GM19468 (cell line): Measurements from ENCODE around the gene TRAPPC12.
A peak's percentile ranks its signal among the peaks of the same experiment; 100 is the strongest.
"Not testable (repeated sequence)": the region's sequence is repeated elsewhere in the genome, so short reads cannot be mapped to it uniquely, and the experiment has no call there.

Source experiments
- ATAC-seq: cut with Tn5 transposase; IDR thresholded peaks from one replicate; pipeline ENCODE4 v1.9.1; 2021; ENCODE audit warnings: mild to moderate bottlenecking, moderate library complexity, moderate number of reproducible peaks; ENCODE audit not compliant: unreplicated experiment; ENCODE audit errors: extremely low read depth

Gene TRAPPC12

GRCh38 chr2:3368261-3368722, 11.2 kb upstream of the TRAPPC12 start:
- no peak for ATAC-seq

- ATAC-seq: not testable (repeated sequence)
Measured at GRCh38 chr2:3369340-3370181, 9.9 kb upstream of the TRAPPC12 start.

GRCh38 chr2:3376821-3377220, 2.7 kb upstream of the TRAPPC12 start:
- no peak for ATAC-seq

GRCh38 chr2:3377279-3377611, 2.2 kb upstream of the TRAPPC12 start:
- peak; percentile 4 for ATAC-seq

GRCh38 chr2:3377612-3378432, 1.7 kb upstream of the TRAPPC12 start, which contains the start of gene EIPR1:
Gene EIPR1 (minus strand): TSS chr2:3377818. CDS start chr2:3377689, 129 bp downstream.
- peak; percentile 88 for ATAC-seq

- no peak for ATAC-seq
Measured at GRCh38 chr2:3379339-3379646, 201 bp upstream of the TRAPPC12 start.

GRCh38 chr2:3386448-3386958, 7.0 kb downstream of the TRAPPC12 start:
- ATAC-seq: no peak

GRCh38 chr2:3387011-3387410, 7.5 kb downstream of the TRAPPC12 start:
- no peak for ATAC-seq

GRCh38 chr2:3387644-3388411, 8.3 kb downstream of the TRAPPC12 start:
- no peak for ATAC-seq

GRCh38 chr2:3388412-3388738, 8.9 kb downstream of the TRAPPC12 start:
- ATAC-seq: no peak

GRCh38 chr2:3389193-3389592, 9.7 kb downstream of the TRAPPC12 start:
- no peak for ATAC-seq

GRCh38 chr2:3390041-3390440, 10.5 kb downstream of the TRAPPC12 start:
- no peak for ATAC-seq

GRCh38 chr2:3392216-3392615, 12.7 kb downstream of the TRAPPC12 start:
- no peak for ATAC-seq

- ATAC-seq: no peak
Measured at GRCh38 chr2:3396920-3397559, 17.5 kb downstream of the TRAPPC12 start.

GRCh38 chr2:3398857-3399256, 19.4 kb downstream of the TRAPPC12 start:
- no peak for ATAC-seq

- no peak for ATAC-seq
Measured at GRCh38 chr2:3399381-3399780, 19.9 kb downstream of the TRAPPC12 start.

- no peak for ATAC-seq
Measured at GRCh38 chr2:3399829-3400228, 20.3 kb downstream of the TRAPPC12 start.

- ATAC-seq: peak; percentile 98
Measured at GRCh38 chr2:3403587-3404334, 24.3 kb downstream of the TRAPPC12 start.

GRCh38 chr2:3404349-3404894, 24.9 kb downstream of the TRAPPC12 start:
- no peak for ATAC-seq
